Liver (tissue), 9 donors: ENCODE data around the gene RETREG3. TPM values are rescaled to one million over a fixed set of nuclear protein-coding genes. Genes with fewer than 3 reads are reported as not detected.
"Not testable (repeated sequence)": the region's sequence is repeated elsewhere in the genome, so short reads cannot be mapped to it uniquely, and the experiment has no call there.

Experiments used
- DNase-seq: peaks from one replicate; pipeline ENCODE4 v3.0.0-alpha.2; 2017; ENCODE audit warnings: low spot score
- H3K27ac ChIP-seq, 2 donors: one replicate each; pipeline ENCODE4 v1.7.0; 2013; ENCODE audit warnings: inconsistent platforms in 2 of 2, low read length in 2 of 2, control low read depth in 1 of 2, low read depth in 1 of 2, mild to moderate bottlenecking in 1 of 2
- H3K27me3 ChIP-seq, 4 donors: one replicate each; pipeline versions ENCODE4 v1.6.1 to v1.7.0; 2013; ENCODE audit warnings: low read length in 3 of 4, inconsistent platforms in 1 of 4, mild to moderate bottlenecking in 1 of 4, moderate library complexity in 1 of 4; ENCODE audit not compliant: control insufficient read depth in 4 of 4, insufficient read depth in 4 of 4
- H3K36me3 ChIP-seq, 4 donors: one replicate each; pipeline versions ENCODE4 v1.6.1 to v1.7.0; 2013; ENCODE audit warnings: low read length in 3 of 4, mild to moderate bottlenecking in 3 of 4, low read depth in 1 of 4, moderate library complexity in 1 of 4; ENCODE audit not compliant: control insufficient read depth in 4 of 4, insufficient read depth in 3 of 4
- H3K4me1 ChIP-seq, 4 donors: one replicate each; pipeline versions ENCODE4 v1.6.1 to v1.7.0; 2013; ENCODE audit warnings: low read length in 3 of 4, mild to moderate bottlenecking in 3 of 4, moderate library complexity in 1 of 4; ENCODE audit not compliant: control insufficient read depth in 4 of 4, insufficient read depth in 4 of 4
- H3K4me3 ChIP-seq, 3 donors: one replicate each; pipeline versions ENCODE4 v1.6.1 to v1.7.0; 2013; ENCODE audit warnings: low read length in 3 of 3, control low read depth in 1 of 3, low read depth in 1 of 3, mild to moderate bottlenecking in 1 of 3
- H3K9ac ChIP-seq, 2 donors: one replicate each; pipeline ENCODE4 v1.7.0; 2013; ENCODE audit warnings: low read length in 2 of 2, mild to moderate bottlenecking in 2 of 2, moderate library complexity in 2 of 2, control low read depth in 1 of 2, low read depth in 1 of 2
- H3K9me3 ChIP-seq, 4 donors: one replicate each; pipeline versions ENCODE4 v1.6.1 to v1.7.0; 2013; ENCODE audit warnings: low read length in 3 of 4; ENCODE audit not compliant: control insufficient read depth in 4 of 4
- CTCF ChIP-seq: fragments of 150-350 bp; IDR thresholded peaks from 2 replicates; pipeline ENCODE4 v1.5.1; 2017; ENCODE audit warnings: improper control_type of control experiment, low read depth, low read length; ENCODE audit not compliant: missing input control
- EGR1 ChIP-seq, 2 donors: IDR thresholded peaks; 2 replicates each; pipeline ENCODE4 v1.6.1; 2016 to 2018; ENCODE audit warnings: antibody characterized with exemption in 2 of 2, low read depth in 2 of 2
- FOXA1 ChIP-seq: IDR thresholded peaks from 2 replicates; pipeline ENCODE4 v1.6.1; 2016; ENCODE audit warnings: antibody characterized with exemption
- FOXA2 ChIP-seq: IDR thresholded peaks from 2 replicates; pipeline ENCODE4 v1.6.1; 2016; ENCODE audit warnings: antibody characterized with exemption
- GABPA ChIP-seq, 2 donors: IDR thresholded peaks in 1 of 2; conservative IDR thresholded peaks in 1 of 2; 2 replicates each; pipeline ENCODE4 v1.6.1; 2016; ENCODE audit warnings: antibody characterized with exemption in 2 of 2, mild to moderate bottlenecking in 1 of 2, moderate library complexity in 1 of 2
- HNF4A ChIP-seq, 2 donors: conservative IDR thresholded peaks; 2 replicates each; pipeline ENCODE4 v1.6.1; 2016; ENCODE audit warnings: antibody characterized with exemption in 2 of 2, mild to moderate bottlenecking in 2 of 2
- HNF4G ChIP-seq: IDR thresholded peaks from 2 replicates; pipeline ENCODE4 v1.6.1; 2016; ENCODE audit warnings: antibody characterized with exemption
- JUND ChIP-seq, 2 donors: IDR thresholded peaks; 2 replicates each; pipeline ENCODE4 v1.6.1; 2016; ENCODE audit warnings: antibody characterized with exemption in 2 of 2
- MAX ChIP-seq: IDR thresholded peaks from 2 replicates; pipeline ENCODE4 v1.6.1; 2016; ENCODE audit warnings: antibody characterized with exemption
- NR2F2 ChIP-seq: IDR thresholded peaks from 2 replicates; pipeline ENCODE4 v1.6.1; 2016; ENCODE audit warnings: antibody characterized with exemption
- RAD21 ChIP-seq, 2 donors: IDR thresholded peaks; 2 replicates each; pipeline ENCODE4 v1.6.1; 2016; ENCODE audit warnings: antibody characterized with exemption in 2 of 2, mild to moderate bottlenecking in 2 of 2
- REST ChIP-seq: IDR thresholded peaks from 2 replicates; pipeline ENCODE4 v1.6.1; 2016; ENCODE audit warnings: antibody characterized with exemption, mild to moderate bottlenecking
- RXRA ChIP-seq, 2 donors: IDR thresholded peaks; 2 replicates each; pipeline ENCODE4 v1.6.1; 2017 to 2018; ENCODE audit warnings: antibody characterized with exemption in 2 of 2, mild to moderate bottlenecking in 1 of 2
- SP1 ChIP-seq: IDR thresholded peaks from 2 replicates; pipeline ENCODE4 v1.6.1; 2018; ENCODE audit warnings: antibody characterized with exemption, mild to moderate bottlenecking
- TAF1 ChIP-seq: conservative IDR thresholded peaks from 2 replicates; pipeline ENCODE4 v1.6.1; 2016; ENCODE audit warnings: antibody characterized with exemption, mild to moderate bottlenecking
- YY1 ChIP-seq: IDR thresholded peaks from 2 replicates; pipeline ENCODE4 v1.6.1; 2016; ENCODE audit warnings: antibody characterized with exemption, mild to moderate bottlenecking
- ZBTB33 ChIP-seq: IDR thresholded peaks from 2 replicates; pipeline ENCODE4 v1.6.1; 2016; ENCODE audit warnings: antibody characterized with exemption
- WGBS: extraction: QIAGEN DNeasy Blood & Tissue Kit; methylation state at CpG from one replicate; pipeline ENCODE4 v1.1.7; 2013; 5-methylcytosine and 5-hydroxymethylcytosine counted together
- polyA plus RNA-seq, 2 donors: library from polyadenylated mRNA; stranded (reverse) in 1 of 2; unstranded in 1 of 2; fragments of 200-250 nt in 1 of 2; fragments of >200 nt in 1 of 2; fragmentation: Nextera tagmentation in 1 of 2; extraction: Ambion mirVana in 1 of 2; gene quantifications; one replicate each; pipeline versions ENCODE4 v1.2.1 to v1.2.3, GENCODE V29; 2013 to 2015
- total RNA-seq, 2 donors: library from RNA; depleted of rRNA; stranded (reverse); fragments of >200 nt; gene quantifications; one replicate each; pipeline ENCODE4 v1.2.3, GENCODE V29; 2014
- donor health status: healthy.
- donor health status: healthy.
- donor health status: healthy.
- donor health status: healthy.
- donor health status: healthy.

Gene RETREG3
- total and polyA plus RNA-seq, 4 donors = 9.0 to 44.3 (median 26.6) TPM

GRCh38 chr17:42623271-42623670 lies 14.1 kb upstream of the RETREG3 start (continued):
- TF ChIP-seq CTCF (no peak), RXRA (IDR thresholded peaks at IDR 0.05) (no peak), ZBTB33 (no peak), SP1 (no peak), YY1 (no peak), RAD21 (IDR thresholded peaks at IDR 0.05) (no peak)

- not testable (repeated sequence) for H3K9ac ChIP-seq, H3K36me3 ChIP-seq, DNase-seq, H3K27ac ChIP-seq, H3K4me3 ChIP-seq, H3K27me3 ChIP-seq, H3K9me3 ChIP-seq
- H3K4me1 ChIP-seq = peaks cover 0 to 13% (median 10%) of the 10 kb centered on the region in 4 donors
- 97% methylated on average over 3 of the region's 3 CpGs for WGBS
Measured at GRCh38 chr17:42621987-42622386, 12.8 kb upstream of the RETREG3 start.

GRCh38 chr17:42618442-42619150 lies 9.4 kb upstream of the RETREG3 start:
- no peak overlapping the region for H3K4me3 ChIP-seq
- H3K36me3 ChIP-seq = peaks cover 4 to 18% (median 9%) of the 10 kb centered on the region in 4 donors
- H3K27me3 ChIP-seq = no peaks in the 10 kb centered on the region
- DNase-seq = peak; percentile 51
- peaks cover 0 to 13% (median 10%) of the 10 kb centered on the region in 4 donors for H3K4me1 ChIP-seq
- H3K9me3 ChIP-seq = no peaks in the 10 kb centered on the region
- no peak overlapping the region for H3K9ac ChIP-seq
- no peak overlapping the region for H3K27ac ChIP-seq
- 37% methylated on average over 9 of the region's 9 CpGs for WGBS
- TF ChIP-seq ZBTB33 (no peak), FOXA2 (no peak), TAF1 (no peak), MAX (no peak), EGR1 (IDR thresholded peaks at IDR 0.05; ENCODE audit: low read depth in 2 of 2) (no peak), JUND (IDR thresholded peaks at IDR 0.05) (no peak), HNF4G (no peak), SP1 (peak; percentile 47), FOXA1 (peak; percentile 14), REST (peak; percentile 13), CTCF (peak; percentile 42), RXRA (IDR thresholded peaks at IDR 0.05) (peak; percentile 43 to 45), YY1 (no peak), GABPA (IDR thresholded peaks at IDR 0.05 in 1 of 2, conservative IDR thresholded peaks at IDR 0.05 in 1 of 2) (no peak), HNF4A (conservative IDR thresholded peaks at IDR 0.05) (peak in 1 of 2 donors; percentile 35), NR2F2 (no peak), RAD21 (IDR thresholded peaks at IDR 0.05) (peak; percentile 75 to 82)
